SK-N-SH (cell line): Measurements from ENCODE around the gene SERP2. TPM values are rescaled to one million over a fixed set of nuclear protein-coding genes. Genes with fewer than 3 reads are reported as not detected.

ENCODE experiments used
- CTCF ChIA-PET: fragments of 300-600, 350-600 bp; formaldehyde crosslinking; extraction: SDS; loops from one replicate; lab custom pipeline; 2021; lab: Yijun Ruan, JAX
- POLR2A ChIA-PET: fragments of 350-600 bp; sonication (Branson Sonifier 250); formaldehyde crosslinking; extraction: SDS; loops from one replicate; lab custom pipeline; 2020; ENCODE audit warnings: antibody characterized with exemption, inconsistent platforms; lab: Yijun Ruan, JAX
- DNase-seq: peaks from one replicate; pipeline ENCODE4 v3.0.0; 2012
- H2AFZ ChIP-seq: fragments of 200-600 bp; sonication (generic); 2 replicates; pipeline ENCODE4 v1.8.1; 2016; ENCODE audit warnings: antibody characterized with exemption, mild to moderate bottlenecking, low read depth
- H3F3A ChIP-seq: fragments of 200-600 bp; sonication (generic); replicated peaks from 2 replicates; pipeline ENCODE3; 2016; ENCODE audit warnings: antibody characterized with exemption, mild to moderate bottlenecking; ENCODE audit not compliant: insufficient read depth
- H3K27ac ChIP-seq, 2 experiments: fragments of 200-500 bp in 1 of 2; fragments of 200-600 bp in 1 of 2; sonication (Bioruptor generic) in 1 of 2; sonication (generic), shearing (Covaris generic) in 1 of 2; 2 replicates each; pipeline versions ENCODE4 v1.5.1 to v1.6.1; 2014 to 2016; ENCODE audit warnings: low read depth in 2 of 2, inconsistent platforms in 1 of 2, low read length in 1 of 2, mild to moderate bottlenecking in 1 of 2, mixed read lengths in 1 of 2
- H3K27me3 ChIP-seq: fragments of 200-600 bp; sonication (generic), shearing (Covaris generic); 2 replicates; pipeline ENCODE4 v1.6.1; 2016; ENCODE audit warnings: mixed run types; ENCODE audit not compliant: insufficient read depth
- H3K36me3 ChIP-seq, 2 experiments: fragments of 200-500 bp in 1 of 2; fragments of 200-600 bp in 1 of 2; sonication (Bioruptor generic) in 1 of 2; sonication (generic) in 1 of 2; replicated peaks in 1 of 2; 2 replicates each; pipeline versions ENCODE3 to v1.5.1; 2014 to 2016; ENCODE audit warnings: low read length in 1 of 2, mild to moderate bottlenecking in 1 of 2; ENCODE audit not compliant: insufficient read depth in 2 of 2, control insufficient read depth in 1 of 2
- H3K4me1 ChIP-seq, 2 experiments: fragments of 200-500 bp in 1 of 2; fragments of 200-600 bp in 1 of 2; sonication (Bioruptor generic) in 1 of 2; sonication (generic), shearing (Covaris generic) in 1 of 2; 2 replicates each; pipeline versions ENCODE4 v1.5.1 to v1.6.1; 2014 to 2016; ENCODE audit warnings: low read depth in 1 of 2, low read length in 1 of 2, mixed run types in 1 of 2; ENCODE audit not compliant: insufficient read depth in 2 of 2, control insufficient read depth in 1 of 2
- H3K4me2 ChIP-seq: fragments of 200-600 bp; sonication (generic), shearing (Covaris generic); 2 replicates; pipeline ENCODE4 v1.6.1; 2017; ENCODE audit warnings: mixed run types
- H3K4me3 ChIP-seq, 2 experiments: fragments of 200-500 bp in 1 of 2; fragments of 200-600 bp in 1 of 2; sonication (Bioruptor generic) in 1 of 2; sonication (generic), shearing (Covaris generic) in 1 of 2; 2 replicates each; pipeline versions ENCODE4 v1.5.1 to v1.8.1; 2014 to 2016; ENCODE audit warnings: low read depth in 2 of 2, inconsistent platforms in 1 of 2, low read length in 1 of 2, mild to moderate bottlenecking in 1 of 2, mixed read lengths in 1 of 2, moderate library complexity in 1 of 2
- H3K79me2 ChIP-seq: fragments of 200-600 bp; sonication (generic); 2 replicates; pipeline ENCODE4 v1.8.1; 2017; ENCODE audit warnings: mild to moderate bottlenecking; ENCODE audit not compliant: insufficient read depth
- H3K9ac ChIP-seq: fragments of 200-600 bp; sonication (generic); 2 replicates; pipeline ENCODE4 v1.6.1; 2017; ENCODE audit warnings: mixed run types
- H3K9me2 ChIP-seq: fragments of 200-600 bp; sonication (generic); 2 replicates; pipeline ENCODE4 v1.6.1; 2017; ENCODE audit warnings: mixed run types
- H3K9me3 ChIP-seq: fragments of 200-600 bp; sonication (generic); 2 replicates; pipeline ENCODE4 v1.6.1; 2017; ENCODE audit warnings: mixed run types, mild to moderate bottlenecking, moderate library complexity
- H4K20me1 ChIP-seq: fragments of 200-600 bp; sonication (generic); 2 replicates; pipeline ENCODE4 v1.6.1; 2017; ENCODE audit warnings: mild to moderate bottlenecking, mixed run types; ENCODE audit not compliant: insufficient read depth
- CHD2 ChIP-seq: fragments of 150-350 bp; IDR thresholded peaks from 2 replicates; pipeline ENCODE4 v1.6.1; 2018; ENCODE audit warnings: low read length; ENCODE audit not compliant: partially characterized antibody
- EP300 ChIP-seq, 2 experiments: IDR thresholded peaks; 2 replicates each; pipeline versions ENCODE4 v1.4.0 to v1.6.1; 2012; ENCODE audit warnings: borderline replicate concordance in 1 of 2, low read depth in 1 of 2, low read length in 1 of 2
- EZH2phosphoT487 ChIP-seq: fragments of 200-600 bp; sonication (generic); IDR thresholded peaks from 2 replicates; pipeline ENCODE4 v1.6.1; 2017; ENCODE audit warnings: low read depth, mixed run types, mild to moderate bottlenecking, antibody characterized with exemption, moderate library complexity, borderline replicate concordance
- FOSL2 ChIP-seq: IDR thresholded peaks from 2 replicates; pipeline ENCODE4 v1.4.0; 2012; ENCODE audit warnings: low read depth, mild to moderate bottlenecking, moderate library complexity, borderline replicate concordance
- FOXM1 ChIP-seq: IDR thresholded peaks from 2 replicates; pipeline ENCODE4 v1.4.0; 2012; ENCODE audit warnings: low read depth, mild to moderate bottlenecking
- GATA2 ChIP-seq: sonication (generic); formaldehyde crosslinking; IDR thresholded peaks from 2 replicates; pipeline ENCODE4 v1.5.0; 2020; ENCODE audit warnings: mild to moderate bottlenecking, missing genetic modification reagents
- MEF2A ChIP-seq: IDR thresholded peaks from 2 replicates; pipeline ENCODE4 v1.4.0; 2012; ENCODE audit warnings: low read depth, borderline replicate concordance
- MXI1 ChIP-seq: IDR thresholded peaks from 2 replicates; pipeline ENCODE4 v1.6.1; 2012; ENCODE audit warnings: mild to moderate bottlenecking, low read depth, low read length, improper control_type of control experiment
- NFIC ChIP-seq: IDR thresholded peaks from 2 replicates; pipeline ENCODE4 v1.4.0; 2012; ENCODE audit warnings: borderline replicate concordance
- NRF1 ChIP-seq: IDR thresholded peaks from 2 replicates; pipeline ENCODE4 v1.6.1; 2012; ENCODE audit warnings: low read depth, mild to moderate bottlenecking, low read length
- POLR2AphosphoS5 ChIP-seq: IDR thresholded peaks from 2 replicates; pipeline ENCODE4 v1.6.1; 2012; ENCODE audit warnings: low read depth, low read length
- RAD21 ChIP-seq: IDR thresholded peaks from 2 replicates; pipeline ENCODE4 v1.6.1; 2012; ENCODE audit warnings: mild to moderate bottlenecking, low read length
- RCOR1 ChIP-seq: fragments of 150-350 bp; IDR thresholded peaks from 2 replicates; pipeline ENCODE4 v1.6.1; 2017; ENCODE audit warnings: antibody characterized with exemption, low read length
- RFX5 ChIP-seq: IDR thresholded peaks from 2 replicates; pipeline ENCODE4 v1.6.1; 2012; ENCODE audit warnings: mild to moderate bottlenecking, improper control_type of control experiment, low read length
- SIN3A ChIP-seq: IDR thresholded peaks from 2 replicates; pipeline ENCODE4 v1.6.1; 2012; ENCODE audit warnings: low read depth, mild to moderate bottlenecking, low read length, moderate library complexity, borderline replicate concordance
- SMC3 ChIP-seq: IDR thresholded peaks from 2 replicates; pipeline ENCODE4 v1.6.1; 2012; ENCODE audit warnings: low read depth, low read length, improper control_type of control experiment
- TEAD4 ChIP-seq: IDR thresholded peaks from 2 replicates; pipeline ENCODE4 v1.4.0; 2012; ENCODE audit warnings: mild to moderate bottlenecking, borderline replicate concordance; ENCODE audit not compliant: insufficient read depth
- YY1 ChIP-seq: IDR thresholded peaks from 2 replicates; pipeline ENCODE4 v1.4.0; 2012; ENCODE audit warnings: low read depth, mild to moderate bottlenecking
- WGBS: methylation state at CpG from one replicate; pipeline ENCODE4 v1.1.6; 2017; ENCODE audit warnings: low lambda C conversion rate; 5-methylcytosine and 5-hydroxymethylcytosine counted together
- polyA plus RNA-seq, 3 experiments: library from polyadenylated mRNA; depleted of rRNA; stranded (reverse); fragments of >200 nt; gene quantifications; 2 replicates each; pipeline ENCODE4 v1.2.3, GENCODE V29; 2012
- TF ChIP-seq, protein P1 (sequence below): IDR thresholded peaks from 2 replicates; pipeline ENCODE4 v1.4.0; 2012; ENCODE audit warnings: low read depth
- TF ChIP-seq, protein P2 (sequence below): IDR thresholded peaks from 2 replicates; pipeline ENCODE4 v1.4.0; 2012; ENCODE audit warnings: low read depth, borderline replicate concordance
- TF ChIP-seq, protein P3 (sequence below): IDR thresholded peaks from 2 replicates; pipeline ENCODE4 v1.6.1; 2012; ENCODE audit warnings: mild to moderate bottlenecking, low read depth, low read length, moderate library complexity
- TF ChIP-seq, protein P4 (sequence below): fragments of 200-600 bp; sonication (generic); IDR thresholded peaks from 2 replicates; pipeline ENCODE4 v1.6.1; 2017; ENCODE audit warnings: antibody characterized with exemption, mild to moderate bottlenecking, moderate library complexity

The SERP2 gene
- polyA plus RNA-seq, 1 of the 3 experiments (the other 2 are of a cell fraction) = 4.9 TPM

DNA sequence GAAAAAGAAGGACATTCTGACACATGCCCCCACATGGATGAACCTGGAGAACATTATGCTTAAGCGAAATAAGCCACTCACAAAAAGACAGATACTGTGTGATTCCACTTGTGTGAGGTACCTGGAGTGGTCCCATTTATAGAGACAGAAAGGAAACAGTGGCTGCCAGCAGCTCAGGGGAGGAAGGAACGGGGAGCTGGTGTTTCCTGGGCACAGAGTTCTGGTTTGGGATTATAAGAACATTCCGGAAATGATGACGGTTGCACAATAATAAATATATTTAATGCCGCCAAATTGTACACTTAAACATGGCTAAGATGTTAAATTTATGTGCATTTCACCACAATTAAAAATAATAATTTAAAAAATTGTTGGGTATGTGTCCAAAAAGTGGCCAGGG, 33.0 kb downstream of the SERP2 start:
- Histone ChIP-seq H2AFZ (no peak overlapping the region), H3F3A (no peaks in the 10 kb centered on the region), H3K9me2 (no peaks in the 10 kb centered on the region), H3K27ac (no peak overlapping the region), H3K4me1 (peaks cover 0 to 33% of the 10 kb centered on the region in 2 experiments; a peak in 2 of 4 replicates), H3K9me3 (no peaks in the 10 kb centered on the region), H3K4me3 (no peak overlapping the region), H3K9ac (no peak overlapping the region), H3K27me3 (no peaks in the 10 kb centered on the region), H3K36me3 (no peaks in the 10 kb centered on the region), H3K79me2 (no peaks in the 10 kb centered on the region), H3K4me2 (no peak overlapping the region), H4K20me1 (no peaks in the 10 kb centered on the region)
- 89% methylated on average over 5 of the region's 5 CpGs for WGBS
- CTCF ChIA-PET = interaction anchor here (1.1 to 1.2 kb wide), 2 partner anchors 16 to 24 kb away, joined by 3 read pairs; no protein-coding TSS in a partner anchor
- TF ChIP-seq SIN3A (no peak), YY1 (no peak), NRF1 (no peak), SMC3 (no peak)
- POLR2A ChIA-PET = interaction anchor here (1.1 to 1.8 kb wide), 2 partner anchors 29 to 30 kb away, joined by 3 to 4 read pairs; no protein-coding TSS in a partner anchor
- DNase-seq = no peak

DNA sequence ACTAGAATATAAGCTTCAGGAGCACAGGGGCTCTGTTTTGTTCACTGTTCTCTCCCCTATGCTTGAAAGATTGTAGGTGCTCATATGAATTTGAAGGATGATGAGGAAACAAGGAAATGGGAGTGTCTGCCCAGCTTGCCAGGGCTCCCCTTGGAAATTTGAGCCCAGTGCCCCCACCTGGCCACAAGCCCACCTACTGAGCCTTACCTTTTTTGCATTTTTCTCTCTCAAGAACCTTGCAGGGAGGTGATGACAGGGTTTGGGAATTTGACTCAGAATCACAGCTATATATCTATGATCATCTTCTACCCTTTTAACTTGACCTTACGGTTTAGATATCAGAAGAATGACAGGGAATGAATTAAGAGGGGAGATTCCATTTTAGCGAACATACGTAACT, 33.8 kb downstream of the SERP2 start:
- H3K9me2 ChIP-seq = no peaks in the 10 kb centered on the region
- CTCF ChIA-PET = interaction anchor here (1.1 to 1.2 kb wide), 2 partner anchors 15 to 23 kb away, joined by 3 read pairs; no protein-coding TSS in a partner anchor
- H3K27ac ChIP-seq = no peak overlapping the region
- H3K9ac ChIP-seq = no peak overlapping the region
- no peaks in the 10 kb centered on the region for H3F3A ChIP-seq
- H3K79me2 ChIP-seq = no peaks in the 10 kb centered on the region
- H4K20me1 ChIP-seq = no peaks in the 10 kb centered on the region
- POLR2A ChIA-PET = interaction anchor here (0.8 to 1.8 kb wide), 3 partner anchors 28 to 221 kb away, joined by 3 to 4 read pairs (median 3); no protein-coding TSS in a partner anchor
- TF ChIP-seq FOSL2 (no peak), NRF1 (no peak), TEAD4 (no peak), FOXM1 (no peak), POLR2AphosphoS5 (no peak), EZH2phosphoT487 (no peak), EP300 (IDR thresholded peaks at IDR 0.05; ENCODE audit: borderline replicate concordance in 1 of 2, low read depth in 1 of 2, low read length in 1 of 2) (no peak), CHD2 (no peak), SIN3A (no peak), RFX5 (no peak), NFIC (no peak), MEF2A (no peak), RCOR1 (no peak), RAD21 (no peak), GATA2 (no peak), MXI1 (no peak)
- TF ChIP-seq, protein P1, sequence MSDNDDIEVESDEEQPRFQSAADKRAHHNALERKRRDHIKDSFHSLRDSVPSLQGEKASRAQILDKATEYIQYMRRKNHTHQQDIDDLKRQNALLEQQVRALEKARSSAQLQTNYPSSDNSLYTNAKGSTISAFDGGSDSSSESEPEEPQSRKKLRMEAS = no peak
- TF ChIP-seq, protein P2, sequence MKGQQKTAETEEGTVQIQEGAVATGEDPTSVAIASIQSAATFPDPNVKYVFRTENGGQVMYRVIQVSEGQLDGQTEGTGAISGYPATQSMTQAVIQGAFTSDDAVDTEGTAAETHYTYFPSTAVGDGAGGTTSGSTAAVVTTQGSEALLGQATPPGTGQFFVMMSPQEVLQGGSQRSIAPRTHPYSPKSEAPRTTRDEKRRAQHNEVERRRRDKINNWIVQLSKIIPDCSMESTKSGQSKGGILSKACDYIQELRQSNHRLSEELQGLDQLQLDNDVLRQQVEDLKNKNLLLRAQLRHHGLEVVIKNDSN = no peak
- TF ChIP-seq, protein P3, sequence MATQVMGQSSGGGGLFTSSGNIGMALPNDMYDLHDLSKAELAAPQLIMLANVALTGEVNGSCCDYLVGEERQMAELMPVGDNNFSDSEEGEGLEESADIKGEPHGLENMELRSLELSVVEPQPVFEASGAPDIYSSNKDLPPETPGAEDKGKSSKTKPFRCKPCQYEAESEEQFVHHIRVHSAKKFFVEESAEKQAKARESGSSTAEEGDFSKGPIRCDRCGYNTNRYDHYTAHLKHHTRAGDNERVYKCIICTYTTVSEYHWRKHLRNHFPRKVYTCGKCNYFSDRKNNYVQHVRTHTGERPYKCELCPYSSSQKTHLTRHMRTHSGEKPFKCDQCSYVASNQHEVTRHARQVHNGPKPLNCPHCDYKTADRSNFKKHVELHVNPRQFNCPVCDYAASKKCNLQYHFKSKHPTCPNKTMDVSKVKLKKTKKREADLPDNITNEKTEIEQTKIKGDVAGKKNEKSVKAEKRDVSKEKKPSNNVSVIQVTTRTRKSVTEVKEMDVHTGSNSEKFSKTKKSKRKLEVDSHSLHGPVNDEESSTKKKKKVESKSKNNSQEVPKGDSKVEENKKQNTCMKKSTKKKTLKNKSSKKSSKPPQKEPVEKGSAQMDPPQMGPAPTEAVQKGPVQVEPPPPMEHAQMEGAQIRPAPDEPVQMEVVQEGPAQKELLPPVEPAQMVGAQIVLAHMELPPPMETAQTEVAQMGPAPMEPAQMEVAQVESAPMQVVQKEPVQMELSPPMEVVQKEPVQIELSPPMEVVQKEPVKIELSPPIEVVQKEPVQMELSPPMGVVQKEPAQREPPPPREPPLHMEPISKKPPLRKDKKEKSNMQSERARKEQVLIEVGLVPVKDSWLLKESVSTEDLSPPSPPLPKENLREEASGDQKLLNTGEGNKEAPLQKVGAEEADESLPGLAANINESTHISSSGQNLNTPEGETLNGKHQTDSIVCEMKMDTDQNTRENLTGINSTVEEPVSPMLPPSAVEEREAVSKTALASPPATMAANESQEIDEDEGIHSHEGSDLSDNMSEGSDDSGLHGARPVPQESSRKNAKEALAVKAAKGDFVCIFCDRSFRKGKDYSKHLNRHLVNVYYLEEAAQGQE = no peak
- TF ChIP-seq, protein P4, sequence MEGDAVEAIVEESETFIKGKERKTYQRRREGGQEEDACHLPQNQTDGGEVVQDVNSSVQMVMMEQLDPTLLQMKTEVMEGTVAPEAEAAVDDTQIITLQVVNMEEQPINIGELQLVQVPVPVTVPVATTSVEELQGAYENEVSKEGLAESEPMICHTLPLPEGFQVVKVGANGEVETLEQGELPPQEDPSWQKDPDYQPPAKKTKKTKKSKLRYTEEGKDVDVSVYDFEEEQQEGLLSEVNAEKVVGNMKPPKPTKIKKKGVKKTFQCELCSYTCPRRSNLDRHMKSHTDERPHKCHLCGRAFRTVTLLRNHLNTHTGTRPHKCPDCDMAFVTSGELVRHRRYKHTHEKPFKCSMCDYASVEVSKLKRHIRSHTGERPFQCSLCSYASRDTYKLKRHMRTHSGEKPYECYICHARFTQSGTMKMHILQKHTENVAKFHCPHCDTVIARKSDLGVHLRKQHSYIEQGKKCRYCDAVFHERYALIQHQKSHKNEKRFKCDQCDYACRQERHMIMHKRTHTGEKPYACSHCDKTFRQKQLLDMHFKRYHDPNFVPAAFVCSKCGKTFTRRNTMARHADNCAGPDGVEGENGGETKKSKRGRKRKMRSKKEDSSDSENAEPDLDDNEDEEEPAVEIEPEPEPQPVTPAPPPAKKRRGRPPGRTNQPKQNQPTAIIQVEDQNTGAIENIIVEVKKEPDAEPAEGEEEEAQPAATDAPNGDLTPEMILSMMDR = no peak
- TF ChIP-seq, all 33 proteins: peak for 0
- 96% methylated on average over 3 of the region's 3 CpGs for WGBS
- no peak overlapping the region for H3K4me3 ChIP-seq
- no peak overlapping the region for H3K4me2 ChIP-seq
- no peaks in the 10 kb centered on the region for H3K27me3 ChIP-seq
- H3K36me3 ChIP-seq = no peaks in the 10 kb centered on the region
- H3K9me3 ChIP-seq = no peaks in the 10 kb centered on the region
- peaks cover 0 to 33% of the 10 kb centered on the region in 2 experiments; a peak in 2 of 4 replicates for H3K4me1 ChIP-seq
- DNase-seq = no peak
- no peak overlapping the region for H2AFZ ChIP-seq
